GM19452 (cell line): ENCODE data around the gene CYBC1.

Experiments
- ATAC-seq: cut with Tn5 transposase; IDR thresholded peaks from one replicate; pipeline ENCODE4 v1.9.1; 2021; ENCODE audit not compliant: unreplicated experiment

Gene CYBC1

DNA sequence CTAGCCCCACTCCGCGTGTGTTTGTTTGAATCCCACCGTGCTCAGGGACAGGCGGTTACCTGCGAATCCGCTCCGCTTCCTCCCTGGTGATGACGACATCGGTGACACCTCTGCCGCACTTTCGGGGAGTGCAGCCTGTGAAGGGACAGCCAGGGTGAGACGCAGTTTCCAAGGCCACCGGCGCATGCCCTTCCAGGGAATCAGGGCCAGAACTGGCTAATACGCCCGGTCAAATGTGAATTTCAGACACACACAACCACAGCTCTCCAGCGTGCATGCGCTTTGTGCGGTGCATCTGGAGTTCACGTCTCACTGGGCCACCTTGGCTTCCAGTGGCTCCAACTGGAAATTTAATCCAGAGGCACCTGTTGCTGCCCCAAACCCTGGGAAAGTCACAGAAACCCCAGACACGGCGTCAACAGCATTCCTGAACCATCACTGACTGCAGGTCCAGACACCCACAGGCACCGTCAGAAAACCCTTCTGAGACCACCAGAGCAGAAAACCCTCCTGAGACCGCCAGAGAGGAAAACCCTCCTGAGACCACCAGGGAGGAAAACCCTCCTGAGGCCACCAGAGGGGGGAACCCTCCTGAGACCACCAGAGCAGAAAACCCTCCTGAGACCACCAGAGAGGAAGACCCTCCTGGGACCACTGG, 39.0 kb downstream of the CYBC1 start:
- ATAC-seq: no peak

GRCh38 chr17:82410014-82410716, 40.4 kb downstream of the CYBC1 start:
- no peak for ATAC-seq

GRCh38 chr17:82408938-82409318, 41.6 kb downstream of the CYBC1 start:
- no peak for ATAC-seq

- ATAC-seq: no peak
These were observed 42.1 kb downstream of the CYBC1 start for GRCh38 chr17:82408288-82408937.

DNA sequence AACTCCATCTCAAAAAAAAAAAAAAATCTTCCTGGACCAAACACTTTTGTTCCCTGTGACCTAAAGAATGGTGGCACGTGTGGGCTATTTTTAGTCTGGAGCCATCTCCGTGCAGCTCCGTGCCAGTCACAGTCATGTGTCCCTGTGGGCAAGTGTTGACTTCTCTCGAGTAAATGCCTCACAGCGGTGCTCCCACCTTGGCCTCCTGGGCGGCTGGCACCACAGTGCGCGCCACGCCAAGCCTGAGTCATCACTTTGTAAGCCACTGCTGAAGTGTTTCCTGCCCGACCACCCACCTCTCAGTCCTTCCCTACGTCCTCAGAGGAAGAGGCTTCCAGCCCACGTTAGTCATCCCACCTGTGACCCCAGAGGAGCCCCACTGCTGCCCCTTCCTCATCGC, 43.3 kb downstream of the CYBC1 start:
- ATAC-seq: no peak

DNA sequence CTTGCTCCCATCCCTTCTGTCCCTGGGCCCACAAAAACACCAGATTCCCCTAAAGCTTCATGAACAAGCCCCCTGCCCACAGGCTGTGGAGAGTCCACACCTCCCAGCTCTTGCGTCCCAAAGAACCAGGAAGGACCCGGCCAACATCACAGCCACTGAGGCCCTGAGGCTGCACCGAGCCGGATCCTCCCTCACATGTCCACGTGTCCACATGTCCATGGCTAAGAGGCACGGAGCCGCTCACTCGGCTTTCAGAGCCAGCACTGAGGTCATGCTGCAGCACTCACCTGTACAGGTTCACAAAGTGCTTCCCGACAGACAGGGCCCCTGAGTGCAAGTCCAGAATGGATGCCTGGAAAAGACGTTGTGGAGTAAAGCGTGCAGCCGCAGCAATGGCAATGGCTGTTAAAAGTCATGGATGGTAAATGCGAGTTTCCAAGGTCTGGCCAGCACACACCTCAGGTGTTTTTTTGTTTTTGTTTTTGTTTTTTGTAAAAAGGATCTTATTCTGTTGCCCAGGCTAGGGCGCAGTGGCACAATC, 44.4 kb downstream of the CYBC1 start:
- ATAC-seq: no peak

DNA sequence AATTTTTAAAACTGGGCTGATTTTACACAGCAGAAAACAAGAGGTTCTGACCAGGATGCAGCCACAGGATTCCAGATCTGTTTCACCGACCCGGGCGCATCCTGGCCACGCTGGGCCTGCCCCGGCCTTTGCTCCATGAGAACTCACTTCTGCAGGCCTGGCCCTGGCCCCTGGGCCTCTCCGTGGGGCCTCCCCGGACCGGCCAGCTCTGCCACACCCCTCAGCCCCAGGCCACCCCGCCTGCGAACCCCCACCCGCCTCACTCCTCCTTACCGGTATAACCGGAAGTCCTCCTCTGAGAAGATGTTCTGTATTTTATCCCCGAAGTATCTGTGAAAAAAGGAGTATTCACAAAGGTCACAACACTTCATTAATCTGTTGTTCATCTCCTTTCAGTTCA, 45.5 kb downstream of the CYBC1 start:
- ATAC-seq: no peak

DNA sequence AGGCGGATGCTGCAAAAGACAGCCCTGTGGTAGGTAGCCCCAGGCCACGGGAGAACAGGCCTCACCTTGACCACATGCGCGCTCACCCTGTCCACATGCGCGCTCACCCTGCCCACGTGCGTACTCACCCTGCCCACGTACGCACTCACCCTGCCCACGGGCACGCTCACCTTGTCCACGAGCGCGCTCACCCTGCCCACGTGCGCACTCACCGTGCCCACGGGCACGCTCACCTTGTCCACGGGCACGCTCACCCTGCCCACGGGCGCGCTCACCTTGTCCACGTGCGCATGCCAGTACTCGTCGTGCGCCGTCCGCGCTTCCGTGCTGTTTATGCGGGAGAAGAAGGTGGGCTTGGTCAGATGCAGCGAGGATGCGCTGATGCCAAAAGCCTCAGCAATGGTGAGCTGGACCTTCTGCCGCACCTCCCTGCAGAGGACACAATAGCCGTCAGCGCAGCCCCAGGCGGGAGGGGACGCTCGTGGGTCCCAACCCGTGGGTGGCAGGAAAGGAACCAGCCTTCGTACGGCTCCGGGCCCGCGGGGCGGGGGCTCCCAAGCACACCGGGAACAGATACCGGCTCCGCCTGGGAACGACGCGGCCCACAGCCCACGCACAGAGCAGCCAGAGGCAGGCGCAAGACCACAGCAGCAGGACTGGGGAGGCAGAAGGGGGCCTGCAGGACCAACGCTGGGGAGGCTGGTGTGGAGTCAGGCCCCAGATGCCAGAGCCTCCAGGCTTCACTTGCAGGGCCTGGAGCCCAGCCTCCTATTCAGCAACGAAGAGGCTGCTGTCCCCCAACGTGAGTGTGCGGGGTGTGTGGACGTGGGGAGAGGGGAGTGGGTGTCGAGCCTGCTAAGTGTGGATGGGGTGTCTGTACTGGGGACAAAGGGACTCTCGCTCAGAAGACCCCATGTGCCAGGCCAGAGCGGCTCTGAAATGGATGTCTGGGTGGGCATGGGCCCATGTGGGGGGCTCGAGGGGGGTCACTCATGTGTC, 46.6 kb downstream of the CYBC1 start:
- ATAC-seq: no peak

DNA sequence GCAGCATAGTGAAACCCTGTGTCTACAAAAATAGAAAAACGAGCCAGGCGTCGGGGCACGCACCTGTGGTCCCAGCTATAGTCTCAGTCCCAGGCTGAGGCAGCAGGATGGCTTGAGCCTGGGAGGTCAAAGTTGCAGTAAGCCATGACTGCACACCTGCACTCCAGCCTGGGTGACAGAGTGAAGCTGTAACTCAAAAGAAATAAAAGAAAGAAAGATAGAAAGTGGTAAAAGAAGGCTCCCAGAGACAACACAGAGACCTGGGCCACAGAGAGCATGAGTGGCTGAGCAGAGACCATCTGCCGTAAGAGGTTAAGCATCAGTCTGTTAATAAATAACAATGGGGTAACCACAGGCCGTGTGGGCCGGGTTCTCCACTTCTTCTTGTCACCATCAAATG, 47.7 kb downstream of the CYBC1 start:
- peak; percentile 79 for ATAC-seq

DNA sequence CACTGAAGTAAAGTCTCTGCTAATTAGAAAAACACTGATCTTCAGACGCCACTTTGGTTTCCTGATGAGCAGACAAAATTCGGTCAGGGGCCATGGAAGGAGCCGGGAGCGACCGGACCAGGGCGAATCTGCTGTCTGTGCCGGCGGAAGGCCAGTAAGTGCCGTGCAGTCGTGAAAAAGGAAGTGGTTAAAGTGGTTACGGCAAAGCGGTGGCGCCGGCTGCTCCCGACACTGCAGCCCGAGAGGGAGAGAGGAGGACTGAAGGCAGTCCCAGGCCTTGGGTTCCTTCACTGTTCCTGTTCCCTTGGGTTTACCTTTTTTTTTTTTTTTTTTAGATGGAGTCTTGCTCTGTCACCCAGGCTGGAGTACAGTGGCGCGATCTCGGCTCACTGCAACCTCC, 49.7 kb downstream of the CYBC1 start:
- ATAC-seq: no peak

- ATAC-seq: no peak
These were observed 50.3 kb downstream of the CYBC1 start for GRCh38 chr17:82400206-82400605.

DNA sequence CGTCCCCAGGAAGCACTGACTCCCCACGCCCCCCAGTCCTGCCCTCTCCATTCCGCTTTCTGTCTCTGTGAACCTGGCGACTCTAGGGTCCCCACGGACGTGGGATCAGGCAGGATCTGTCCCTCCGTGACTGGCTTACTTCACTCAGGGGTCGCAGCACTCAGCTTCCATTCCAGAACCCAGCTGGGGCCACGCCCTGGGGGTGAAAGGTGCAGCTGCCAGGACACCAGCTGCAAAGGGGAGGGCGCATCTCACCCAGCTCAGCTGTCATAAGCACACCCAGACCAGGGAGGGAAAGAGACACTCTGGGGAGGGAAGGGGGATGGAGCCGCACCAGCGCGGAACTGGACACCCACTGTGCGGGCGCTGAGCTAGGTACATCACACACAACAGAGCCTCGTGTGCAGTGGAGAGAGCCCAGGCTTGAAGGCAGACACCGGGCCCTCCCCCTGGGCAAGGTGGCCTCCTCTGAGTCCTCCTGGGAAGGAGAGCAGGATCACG, 50.9 kb downstream of the CYBC1 start:
- ATAC-seq: no peak

DNA sequence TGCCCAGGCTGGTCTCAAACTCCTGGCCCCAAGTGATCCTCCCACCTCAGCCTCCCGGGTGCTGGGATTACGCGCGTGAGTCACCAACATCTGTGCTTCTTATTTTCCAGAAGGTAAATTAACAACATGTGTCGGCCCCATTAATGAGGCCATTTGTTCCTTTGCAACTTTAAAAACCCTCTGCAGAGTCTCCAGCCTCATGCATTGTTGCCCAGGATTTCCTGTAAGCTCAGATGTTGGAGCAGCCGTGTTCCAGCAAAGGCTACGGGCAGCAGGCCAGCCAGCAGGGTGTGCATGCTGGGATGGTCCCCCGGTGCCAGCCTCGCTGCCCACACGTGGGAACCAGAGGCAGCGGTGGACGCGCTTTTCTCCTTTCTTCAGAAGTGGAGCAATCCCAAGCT, 51.5 kb downstream of the CYBC1 start:
- ATAC-seq: no peak

DNA sequence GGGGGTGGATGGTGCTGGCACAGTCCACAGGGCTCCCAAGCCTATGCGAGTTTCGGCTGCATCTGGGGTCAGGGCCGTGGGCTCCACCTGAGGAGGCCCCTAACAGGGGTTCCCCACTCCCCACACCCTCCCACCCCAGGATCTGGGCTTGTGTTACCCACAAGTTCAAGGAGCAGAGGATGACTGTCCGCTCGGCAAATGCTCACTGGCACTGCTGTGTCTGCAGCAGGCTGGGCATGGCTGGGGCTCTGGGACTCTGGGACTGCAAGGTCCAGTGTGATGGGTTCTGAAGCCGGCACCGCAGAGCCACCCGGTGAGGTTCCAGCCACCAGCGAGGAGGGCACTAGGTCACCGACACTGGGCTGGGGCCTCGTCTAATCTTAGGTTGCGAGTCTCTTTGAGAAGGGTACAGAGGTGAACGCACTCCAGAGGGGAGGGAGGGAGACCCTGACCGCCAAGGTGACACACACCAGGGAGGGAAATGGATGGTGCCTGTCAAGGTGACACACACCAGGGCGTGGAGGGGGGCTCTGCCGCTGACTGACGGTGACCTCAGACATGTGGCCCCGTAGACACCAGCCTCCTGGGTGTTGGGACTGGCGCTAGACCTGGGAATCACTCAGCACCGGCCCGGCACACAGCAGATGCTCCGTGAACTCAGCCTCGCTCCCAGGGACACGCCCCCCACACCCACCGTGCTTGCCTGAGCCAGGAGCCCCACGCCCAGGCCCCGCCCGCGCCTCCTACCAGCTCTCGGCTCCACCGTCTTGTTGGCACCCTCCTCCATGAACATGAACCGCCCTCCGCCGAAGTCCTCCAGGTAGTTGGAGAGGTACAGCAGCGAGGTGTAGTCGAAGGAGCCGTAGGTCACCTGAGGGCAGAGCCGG, 52.9 kb downstream of the CYBC1 start:
- no peak for ATAC-seq

DNA sequence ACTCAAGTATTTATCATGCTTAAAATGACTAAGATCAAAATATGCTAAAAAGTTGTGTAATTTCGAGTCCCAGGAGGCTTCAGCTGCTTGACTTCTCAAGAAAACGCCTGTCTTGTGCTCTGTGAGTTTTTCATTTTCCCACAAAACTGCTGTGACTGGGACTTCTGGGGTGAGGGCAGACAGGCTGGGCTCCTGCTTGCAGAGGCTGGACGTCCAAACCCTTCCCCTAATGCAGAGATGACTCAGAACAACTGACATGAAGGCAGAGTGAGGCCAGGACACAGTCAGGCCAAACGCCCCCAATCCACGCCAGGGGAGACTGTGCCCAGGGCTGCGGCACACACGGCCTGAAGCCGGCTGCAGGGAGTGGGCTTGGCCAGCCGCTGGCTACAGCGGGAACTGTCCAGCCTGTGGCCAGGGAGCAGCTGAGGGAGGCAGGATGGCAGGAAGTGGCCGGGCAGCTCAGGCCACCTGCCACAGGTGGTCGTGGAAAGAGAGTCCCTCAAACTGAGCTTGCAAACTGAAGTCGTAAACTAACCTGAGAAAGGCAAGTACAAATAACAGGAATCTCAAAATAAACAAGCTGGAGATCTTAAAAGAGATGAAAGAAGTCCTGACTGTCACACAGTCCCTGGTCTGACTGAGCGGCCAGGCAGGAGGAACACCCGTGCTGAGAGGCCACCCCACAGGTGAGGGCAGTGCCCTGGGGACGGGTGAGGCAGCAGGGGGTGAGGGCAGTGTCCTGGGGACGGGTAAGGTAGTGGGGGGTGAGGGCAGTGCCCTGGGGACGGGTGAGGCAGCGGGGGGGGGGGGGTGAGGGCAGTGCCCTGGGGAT, 53.7 kb downstream of the CYBC1 start:
- no peak for ATAC-seq

- no peak for ATAC-seq
These were observed 56.3 kb downstream of the CYBC1 start for GRCh38 chr17:82394278-82394677.

DNA sequence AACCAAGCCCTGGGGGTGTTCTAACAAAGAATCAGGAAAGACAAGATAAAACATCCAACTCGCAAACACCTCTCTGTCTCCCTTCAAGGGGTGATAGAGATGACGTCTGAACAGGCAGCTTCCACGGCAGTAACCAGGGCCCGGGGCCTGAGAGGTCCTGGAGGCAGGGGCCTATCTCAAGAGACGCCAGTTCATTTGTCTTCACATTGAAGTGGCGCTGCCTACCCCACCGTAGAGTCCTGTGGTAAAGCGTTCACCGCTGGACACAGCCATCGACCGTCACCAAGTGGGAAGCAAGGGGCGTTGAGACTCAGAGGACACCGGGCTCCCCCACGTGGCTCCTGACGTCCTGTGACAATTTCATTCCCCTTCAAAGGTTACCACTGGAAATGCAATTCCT, 57.6 kb downstream of the CYBC1 start:
- ATAC-seq: no peak
